Neural progenitor cell (in vitro differentiated cells): ENCODE results near the gene DNAH3. TPM values are rescaled to one million over a fixed set of nuclear protein-coding genes. Genes with fewer than 3 reads are reported as not detected.
A peak's percentile ranks its signal among the peaks of the same experiment; 100 is the strongest.
"Not testable (repeated sequence)": the region's sequence is repeated elsewhere in the genome, so short reads cannot be mapped to it uniquely, and the experiment has no call there.

Experiments used
- DNase-seq: peaks from one replicate; pipeline ENCODE4 v3.0.0-alpha.2; 2016; ENCODE audit warnings: low spot score
- H2AFZ ChIP-seq: fragments of 200-600 bp; sonication (generic); replicated peaks from 2 replicates; pipeline ENCODE4 v1.6.1; 2016; ENCODE audit warnings: antibody characterized with exemption
- H3F3A ChIP-seq: fragments of 200-600 bp; sonication (generic); 2 replicates; pipeline ENCODE4 v1.6.1; 2016; ENCODE audit warnings: antibody characterized with exemption, low read depth
- H3K27ac ChIP-seq: fragments of 200-600 bp; sonication (generic); 2 replicates; pipeline ENCODE4 v1.5.1; 2016; ENCODE audit warnings: mild to moderate bottlenecking
- H3K27me3 ChIP-seq: fragments of 200-600 bp; sonication (generic); 2 replicates; pipeline ENCODE4 v1.6.1; 2016; ENCODE audit warnings: mild to moderate bottlenecking, moderate library complexity
- H3K36me3 ChIP-seq: fragments of 200-600 bp; sonication (generic); 2 replicates; pipeline ENCODE4 v1.5.1; 2016
- H3K4me1 ChIP-seq: fragments of 200-600 bp; sonication (generic); 2 replicates; pipeline ENCODE4 v1.6.1; 2016; ENCODE audit warnings: mixed run types
- H3K4me2 ChIP-seq: fragments of 200-600 bp; sonication (generic); 2 replicates; pipeline ENCODE4 v1.6.1; 2016
- H3K4me3 ChIP-seq: fragments of 200-600 bp; sonication (generic); 2 replicates; pipeline ENCODE4 v1.5.1; 2016
- H3K79me2 ChIP-seq: fragments of 200-600 bp; sonication (generic); 2 replicates; pipeline ENCODE4 v1.6.1; 2016; ENCODE audit warnings: low read depth
- H3K9ac ChIP-seq: fragments of 200-600 bp; sonication (generic); 2 replicates; pipeline ENCODE4 v1.6.1; 2016
- H3K9me3 ChIP-seq: fragments of 200-600 bp; sonication (generic); 2 replicates; pipeline ENCODE4 v1.5.1; 2016; ENCODE audit warnings: low read depth
- H4K20me1 ChIP-seq: fragments of 200-600 bp; sonication (generic); 2 replicates; pipeline ENCODE4 v1.6.1; 2016; ENCODE audit warnings: low read depth
- H3K27ac Mint-ChIP-seq: 3 replicates; pipeline ENCODE4 v1.8.0; 2021; ENCODE audit warnings: mixed read lengths
- H3K27me3 Mint-ChIP-seq: 2 replicates; pipeline ENCODE4 v1.8.0; 2022; ENCODE audit warnings: low read depth, mild to moderate bottlenecking, inconsistent platforms, moderate library complexity, mixed read lengths; ENCODE audit not compliant: insufficient read depth
- H3K36me3 Mint-ChIP-seq: 3 replicates; pipeline ENCODE4 v1.8.0; 2021; ENCODE audit warnings: mixed read lengths
- H3K4me1 Mint-ChIP-seq: 3 replicates; pipeline ENCODE4 v1.8.0; 2021; ENCODE audit warnings: mixed read lengths
- H3K4me3 Mint-ChIP-seq: 3 replicates; pipeline ENCODE4 v1.8.0; 2021; ENCODE audit warnings: mild to moderate bottlenecking, moderate library complexity, mixed read lengths
- H3K9me3 Mint-ChIP-seq: 3 replicates; pipeline ENCODE4 v1.8.0; 2020; ENCODE audit warnings: mixed read lengths
- EZH2 ChIP-seq: fragments of 200-600 bp; sonication (generic); IDR thresholded peaks from 2 replicates; pipeline ENCODE4 v1.6.1; 2017; ENCODE audit warnings: antibody characterized with exemption, mild to moderate bottlenecking, moderate library complexity
- EZH2phosphoT487 ChIP-seq: fragments of 200-600 bp; sonication (generic); IDR thresholded peaks from 2 replicates; pipeline ENCODE4 v1.6.1; 2017; ENCODE audit warnings: antibody characterized with exemption
- total RNA-seq: library from RNA; depleted of rRNA; stranded (reverse); fragments of >200 nt; gene quantifications from 2 replicates; pipeline ENCODE4 v1.2.3, GENCODE V29; 2015; ENCODE audit warnings: low replicate concordance
- TF ChIP-seq, protein P1 (sequence below): fragments of 200-600 bp; sonication (generic); IDR thresholded peaks from 2 replicates; pipeline ENCODE4 v1.5.1; 2017; ENCODE audit warnings: antibody characterized with exemption, mild to moderate bottlenecking

The DNAH3 gene
- total RNA-seq, 1 donor from 2014 or later, result 0.92 TPM

GRCh38 chr16:21005008-21005407 lies 145.6 kb downstream of the DNAH3 start:
- no peaks in the 10 kb centered on the region for H3K4me1 ChIP-seq
- no peaks in the 10 kb centered on the region for H3K9me3 ChIP-seq
- H3K9ac ChIP-seq, result no peak overlapping the region
- no peak overlapping the region for H3K4me3 ChIP-seq
- no peak for DNase-seq
- H3K79me2 ChIP-seq, result no peaks in the 10 kb centered on the region
- H3K27ac Mint-ChIP-seq, result no peak overlapping the region
- H3K27me3 Mint-ChIP-seq, result no peaks in the 10 kb centered on the region
- H3K36me3 ChIP-seq, result no peaks in the 10 kb centered on the region
- H2AFZ ChIP-seq, result no peak overlapping the region
- H3K9me3 Mint-ChIP-seq, result no peaks in the 10 kb centered on the region
- no peaks in the 10 kb centered on the region for H3K27me3 ChIP-seq
- H3K4me1 Mint-ChIP-seq, result no peaks in the 10 kb centered on the region
- H3K4me2 ChIP-seq, result no peak overlapping the region
- no peaks in the 10 kb centered on the region for H3K36me3 Mint-ChIP-seq
- H4K20me1 ChIP-seq, result no peaks in the 10 kb centered on the region
- H3F3A ChIP-seq, result no peaks in the 10 kb centered on the region
- no peak for TF ChIP-seq EZH2
- H3K27ac ChIP-seq, result no peak overlapping the region
- H3K4me3 Mint-ChIP-seq, result no peak overlapping the region

DNA sequence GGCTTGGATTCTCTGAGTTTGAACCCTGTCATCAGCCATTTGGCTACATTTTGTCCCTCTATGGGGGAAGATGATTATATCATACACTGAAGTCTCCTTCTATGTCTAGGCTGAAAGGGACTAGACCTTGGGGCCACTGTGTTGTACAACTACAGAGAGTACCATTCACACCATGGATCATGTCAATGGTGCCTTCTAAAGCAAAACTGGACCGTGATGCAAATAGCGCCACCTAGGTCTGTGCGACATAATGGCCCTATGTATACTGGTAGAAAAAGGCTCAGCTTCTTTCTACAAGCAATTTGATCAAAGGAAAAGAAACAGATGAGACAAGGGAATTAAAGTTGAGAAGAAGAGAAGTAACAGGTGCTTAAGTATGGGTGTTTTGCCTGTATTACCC lies 149.4 kb downstream of the DNAH3 start:
- Histone ChIP-seq H3K36me3 (no peaks in the 10 kb centered on the region), H3F3A (no peaks in the 10 kb centered on the region), H3K9me3 (no peaks in the 10 kb centered on the region), H3K27me3 (no peaks in the 10 kb centered on the region), H3K9ac (no peak overlapping the region), H3K27ac (no peak overlapping the region), H3K4me1 (no peaks in the 10 kb centered on the region), H3K4me2 (no peak overlapping the region), H3K79me2 (no peaks in the 10 kb centered on the region), H2AFZ (no peak overlapping the region), H3K4me3 (no peak overlapping the region), H4K20me1 (no peaks in the 10 kb centered on the region)
- no peaks in the 10 kb centered on the region for H3K9me3 Mint-ChIP-seq
- TF ChIP-seq EZH2phosphoT487 (no peak), EZH2 (no peak)
- TF ChIP-seq, protein P1, sequence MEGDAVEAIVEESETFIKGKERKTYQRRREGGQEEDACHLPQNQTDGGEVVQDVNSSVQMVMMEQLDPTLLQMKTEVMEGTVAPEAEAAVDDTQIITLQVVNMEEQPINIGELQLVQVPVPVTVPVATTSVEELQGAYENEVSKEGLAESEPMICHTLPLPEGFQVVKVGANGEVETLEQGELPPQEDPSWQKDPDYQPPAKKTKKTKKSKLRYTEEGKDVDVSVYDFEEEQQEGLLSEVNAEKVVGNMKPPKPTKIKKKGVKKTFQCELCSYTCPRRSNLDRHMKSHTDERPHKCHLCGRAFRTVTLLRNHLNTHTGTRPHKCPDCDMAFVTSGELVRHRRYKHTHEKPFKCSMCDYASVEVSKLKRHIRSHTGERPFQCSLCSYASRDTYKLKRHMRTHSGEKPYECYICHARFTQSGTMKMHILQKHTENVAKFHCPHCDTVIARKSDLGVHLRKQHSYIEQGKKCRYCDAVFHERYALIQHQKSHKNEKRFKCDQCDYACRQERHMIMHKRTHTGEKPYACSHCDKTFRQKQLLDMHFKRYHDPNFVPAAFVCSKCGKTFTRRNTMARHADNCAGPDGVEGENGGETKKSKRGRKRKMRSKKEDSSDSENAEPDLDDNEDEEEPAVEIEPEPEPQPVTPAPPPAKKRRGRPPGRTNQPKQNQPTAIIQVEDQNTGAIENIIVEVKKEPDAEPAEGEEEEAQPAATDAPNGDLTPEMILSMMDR, result peak; percentile 75
- H3K27me3 Mint-ChIP-seq, result peaks cover 2% of the 10 kb centered on the region
- H3K4me3 Mint-ChIP-seq, result no peak overlapping the region
- H3K4me1 Mint-ChIP-seq, result no peaks in the 10 kb centered on the region
- no peaks in the 10 kb centered on the region for H3K36me3 Mint-ChIP-seq
- peak; percentile 63 for DNase-seq
- no peak overlapping the region for H3K27ac Mint-ChIP-seq

DNA sequence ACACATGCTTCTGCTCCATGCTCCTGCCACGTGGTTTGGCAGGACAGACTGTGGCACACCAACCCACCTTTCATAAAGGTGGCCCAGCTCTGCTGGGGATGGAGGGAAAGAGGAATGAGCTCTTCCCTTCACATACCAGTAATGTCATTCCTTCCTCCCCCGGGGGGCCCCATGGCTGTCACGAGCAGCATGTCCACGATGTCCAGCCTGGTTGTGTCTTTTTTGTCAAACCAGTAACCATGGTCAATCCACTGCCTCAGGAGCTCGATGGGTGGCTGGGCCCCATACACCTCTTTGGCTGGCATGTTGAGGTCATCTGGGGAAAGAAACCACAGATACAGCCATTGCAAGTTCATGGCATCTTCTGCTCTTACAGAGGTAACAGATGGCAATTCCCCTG lies 153.5 kb downstream of the DNAH3 start:
- Histone ChIP-seq H2AFZ (no peak overlapping the region), H3K4me2 (no peak overlapping the region), H3K27ac (no peak overlapping the region), H3K9ac (no peak overlapping the region), H3K79me2 (no peaks in the 10 kb centered on the region), H3F3A (no peaks in the 10 kb centered on the region), H3K4me1 (no peaks in the 10 kb centered on the region), H3K27me3 (no peaks in the 10 kb centered on the region), H3K4me3 (no peak overlapping the region), H4K20me1 (no peaks in the 10 kb centered on the region), H3K9me3 (no peaks in the 10 kb centered on the region), H3K36me3 (no peaks in the 10 kb centered on the region)
- no peak overlapping the region for H3K27ac Mint-ChIP-seq
- TF ChIP-seq EZH2phosphoT487 (no peak), EZH2 (no peak)
- TF ChIP-seq, protein P1, result no peak
- DNase-seq, result no peak
- peaks cover 2% of the 10 kb centered on the region for H3K27me3 Mint-ChIP-seq
- H3K4me3 Mint-ChIP-seq, result no peak overlapping the region
- H3K9me3 Mint-ChIP-seq, result no peaks in the 10 kb centered on the region
- no peaks in the 10 kb centered on the region for H3K4me1 Mint-ChIP-seq
- no peaks in the 10 kb centered on the region for H3K36me3 Mint-ChIP-seq

DNA sequence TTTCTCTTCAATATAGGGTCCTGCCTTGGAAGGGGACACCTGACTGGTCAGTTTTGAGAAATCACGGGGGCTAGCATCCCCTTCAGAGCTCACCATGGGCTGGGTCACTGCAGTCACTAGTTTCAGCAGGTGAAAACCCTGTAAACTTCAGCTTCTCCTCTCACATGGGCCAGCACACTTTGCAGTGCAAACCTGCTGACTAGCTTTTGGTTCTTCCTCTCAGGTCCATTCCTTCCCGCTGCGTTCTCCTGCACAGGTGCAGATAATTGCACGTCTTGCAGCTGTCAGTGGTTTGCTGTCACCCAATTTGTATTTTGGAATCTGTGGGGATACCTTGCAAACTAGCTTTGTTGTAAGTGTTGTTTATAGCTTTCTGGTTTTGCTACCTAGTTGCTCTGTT lies 154.9 kb downstream of the DNAH3 start:
- no peaks in the 10 kb centered on the region for H3K79me2 ChIP-seq
- peaks cover 2% of the 10 kb centered on the region for H3K27me3 Mint-ChIP-seq
- no peak for DNase-seq
- no peaks in the 10 kb centered on the region for H3K36me3 ChIP-seq
- no peaks in the 10 kb centered on the region for H3K9me3 ChIP-seq
- H3K4me1 Mint-ChIP-seq, result no peaks in the 10 kb centered on the region
- H4K20me1 ChIP-seq, result no peaks in the 10 kb centered on the region
- no peaks in the 10 kb centered on the region for H3K9me3 Mint-ChIP-seq
- no peaks in the 10 kb centered on the region for H3K27me3 ChIP-seq
- no peak overlapping the region for H3K4me3 ChIP-seq
- no peaks in the 10 kb centered on the region for H3K4me1 ChIP-seq
- H3K4me3 Mint-ChIP-seq, result no peak overlapping the region
- no peak overlapping the region for H2AFZ ChIP-seq
- no peak overlapping the region for H3K27ac ChIP-seq
- H3K36me3 Mint-ChIP-seq, result no peaks in the 10 kb centered on the region
- no peak overlapping the region for H3K4me2 ChIP-seq
- TF ChIP-seq, protein P1, result no peak
- TF ChIP-seq EZH2 (no peak), EZH2phosphoT487 (no peak)
- H3K27ac Mint-ChIP-seq, result no peak overlapping the region
- H3K9ac ChIP-seq, result no peak overlapping the region
- H3F3A ChIP-seq, result no peaks in the 10 kb centered on the region

DNA sequence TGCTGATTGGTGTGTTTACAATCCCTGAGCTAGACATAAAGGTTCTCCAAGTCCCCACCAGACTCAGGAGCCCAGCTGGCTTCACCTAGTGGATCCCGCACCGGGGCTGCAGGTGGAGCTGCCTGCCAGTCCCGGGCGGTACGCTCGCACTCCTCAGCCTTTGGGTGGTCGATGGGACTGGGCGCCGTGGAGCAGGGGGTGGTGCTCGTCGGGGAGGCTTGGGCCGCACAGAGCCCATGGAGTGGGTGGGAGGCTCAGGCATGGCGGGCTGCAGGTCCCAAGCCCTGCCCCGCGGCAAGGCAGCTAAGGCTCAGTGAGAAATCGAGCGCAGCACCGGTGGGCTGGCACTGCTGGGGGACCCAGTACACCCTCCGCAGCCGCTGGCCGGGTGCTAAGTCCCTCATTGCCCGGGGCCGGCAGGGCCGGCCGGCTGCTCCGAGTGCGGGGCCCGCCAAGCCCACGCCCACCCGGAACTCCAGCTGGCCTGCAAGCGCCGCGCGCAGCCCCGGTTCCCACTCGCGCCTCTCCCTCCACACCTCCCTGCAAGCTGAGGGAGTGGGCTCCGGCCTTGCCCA lies 161.1 kb downstream of the DNAH3 start:
- not testable (repeated sequence) for H3K9me3 Mint-ChIP-seq, H3K9me3 ChIP-seq, H3K27ac ChIP-seq, H3K36me3 ChIP-seq, H3K9ac ChIP-seq, H2AFZ ChIP-seq, H3K27me3 ChIP-seq, H3K79me2 ChIP-seq, H3K27ac Mint-ChIP-seq, H3K27me3 Mint-ChIP-seq, H3K4me3 Mint-ChIP-seq, H3K4me1 ChIP-seq, H3K4me3 ChIP-seq, H3F3A ChIP-seq, H3K36me3 Mint-ChIP-seq, DNase-seq, H4K20me1 ChIP-seq, H3K4me1 Mint-ChIP-seq, H3K4me2 ChIP-seq
